CD4-positive, alpha-beta T cell treated with Interleukin-2 at 100 ng/mL for 4 hours (primary cell): Measurements from ENCODE around the gene GPC3.

Experiments
- DNase-seq: peaks from one replicate; pipeline ENCODE4 v3.0.0-alpha.2; 2020; ENCODE audit warnings: low spot score

The GPC3 gene

GRCh38 chrX:133968109-133968508 lies 17.3 kb downstream of the GPC3 start:
- no peak for DNase-seq

GRCh38 chrX:133966199-133966598 lies 19.2 kb downstream of the GPC3 start:
- no peak for DNase-seq

DNA sequence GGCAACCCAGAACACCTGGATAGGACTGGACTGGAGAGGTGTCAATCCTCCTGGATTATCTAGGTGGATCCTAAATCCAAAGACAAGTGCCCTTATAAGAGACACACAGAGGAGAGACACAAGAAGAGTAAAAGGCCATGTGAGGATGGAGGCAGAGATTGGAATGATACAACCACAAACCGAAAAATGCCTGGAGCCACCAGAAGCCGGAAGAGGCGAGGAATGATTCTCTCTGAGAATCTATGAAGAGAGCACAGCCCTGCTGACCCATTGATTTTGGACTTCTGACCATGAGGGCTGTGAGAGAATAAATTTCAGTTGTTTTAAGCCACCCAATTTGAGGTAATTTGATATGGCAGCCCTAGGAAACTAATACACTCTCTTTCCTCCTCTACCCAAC lies 20.1 kb downstream of the GPC3 start:
- DNase-seq: no peak

GRCh38 chrX:133961046-133961445 lies 24.3 kb downstream of the GPC3 start:
- no peak for DNase-seq

DNA sequence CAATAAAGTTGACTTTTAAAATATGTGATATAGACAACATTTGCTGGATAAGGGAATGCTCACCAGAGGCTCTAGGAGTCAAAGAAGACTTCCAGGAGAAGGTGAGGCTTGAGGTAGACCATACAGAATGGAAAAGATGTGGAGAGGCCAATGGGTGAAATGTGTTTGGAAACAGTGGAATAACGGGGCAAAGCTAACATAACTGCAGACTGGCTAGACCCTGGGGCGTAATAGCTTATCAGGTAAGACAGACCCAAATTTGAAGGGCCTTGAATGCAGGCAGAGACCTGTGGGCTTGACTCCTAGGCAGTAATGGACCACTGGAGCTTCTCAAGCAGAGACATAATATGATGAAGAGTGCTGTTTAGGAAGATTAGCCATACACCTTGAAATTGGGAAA lies 25.4 kb downstream of the GPC3 start:
- DNase-seq: no peak

DNA sequence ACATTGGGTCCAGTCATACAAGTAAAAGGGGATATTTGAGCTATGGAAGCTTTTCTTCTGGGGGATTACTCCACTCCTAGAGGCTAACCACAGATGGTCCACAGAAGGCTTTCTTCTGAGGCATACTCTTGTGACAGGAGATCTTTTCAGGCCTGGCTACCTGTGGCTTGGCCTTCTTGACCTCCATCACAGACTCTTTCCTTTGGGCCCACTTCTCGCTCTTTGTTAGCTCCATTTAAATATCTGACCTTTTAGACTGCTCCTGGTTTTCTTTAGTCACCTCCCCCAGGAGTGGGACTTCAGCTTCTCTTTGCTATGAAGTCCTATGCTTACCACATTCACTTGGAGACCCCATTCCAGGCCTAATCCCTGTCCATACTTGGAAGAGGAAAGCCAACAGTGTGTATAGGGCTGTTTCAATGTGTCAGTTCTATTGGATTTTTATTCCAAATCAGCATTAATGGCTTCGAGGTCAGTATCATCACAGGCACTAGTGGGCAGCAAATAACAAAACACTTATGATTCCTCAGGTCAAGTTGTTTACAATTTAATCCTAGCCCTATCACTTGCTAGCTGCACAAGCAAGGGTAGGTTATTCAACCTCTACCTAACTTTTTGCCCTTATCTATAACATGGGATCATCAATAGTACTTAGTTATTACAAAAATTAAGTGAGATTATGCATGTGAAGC lies 26.3 kb downstream of the GPC3 start:
- DNase-seq: no peak

DNA sequence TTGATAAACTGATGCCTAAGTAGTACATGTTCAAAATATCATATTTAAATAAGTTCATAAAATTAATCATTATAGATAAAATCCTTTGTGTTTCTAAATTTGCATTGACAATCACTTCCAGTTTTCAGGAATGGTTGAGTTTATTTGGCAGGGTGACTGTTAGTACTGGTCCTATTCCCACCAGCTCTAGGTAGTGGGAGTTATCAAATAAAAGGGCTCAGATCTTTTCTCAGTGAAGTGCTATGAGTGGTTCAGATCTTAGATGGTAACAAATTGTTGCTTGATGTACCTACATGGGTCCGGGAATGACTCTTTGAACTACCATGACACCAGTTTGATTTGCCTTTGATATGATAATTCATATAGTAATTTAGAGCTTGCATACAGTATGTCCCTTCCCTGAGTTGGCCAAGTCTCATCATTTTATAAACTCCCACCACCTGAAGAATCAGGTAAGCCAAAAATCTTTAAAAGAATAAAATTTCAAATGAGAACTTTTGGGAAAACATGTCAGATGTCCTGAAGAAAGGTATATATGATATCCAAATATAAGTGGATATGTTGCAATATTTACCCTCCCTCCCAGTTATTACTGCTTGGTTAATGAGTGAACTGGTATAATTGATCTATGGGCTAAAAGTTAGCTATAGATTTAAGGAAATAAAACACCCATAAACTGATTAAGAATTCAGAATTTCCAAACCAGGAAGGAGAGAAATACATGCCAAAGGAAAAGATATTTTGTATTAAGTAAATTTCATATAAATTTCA lies 28.6 kb downstream of the GPC3 start:
- no peak for DNase-seq

DNA sequence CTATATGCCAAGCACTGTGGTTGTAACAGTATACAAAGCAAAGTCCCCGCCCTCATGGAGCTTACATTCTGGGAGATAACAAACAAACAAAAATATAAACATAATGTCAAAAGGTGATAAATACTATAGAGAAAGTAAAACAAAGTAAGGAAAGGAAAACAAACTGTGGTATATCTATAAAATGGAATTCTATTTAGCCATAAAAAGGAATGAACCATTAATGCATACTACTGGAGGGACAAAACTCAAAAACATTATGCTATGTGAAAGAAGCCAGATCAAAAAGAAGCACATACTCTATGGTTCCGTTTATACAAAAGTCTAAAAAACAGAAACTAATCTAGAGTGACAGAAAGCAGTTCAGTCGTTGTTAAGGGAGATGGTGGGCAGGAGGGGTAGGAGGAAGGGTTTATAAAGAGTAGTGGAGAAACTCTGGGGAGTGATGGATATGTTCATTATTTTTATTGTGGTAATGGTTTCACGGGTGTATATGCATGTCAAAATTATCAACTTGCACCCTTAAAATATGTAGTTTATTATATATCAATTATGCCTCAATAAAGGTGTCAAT lies 31.5 kb downstream of the GPC3 start:
- DNase-seq: no peak

GRCh38 chrX:133953078-133953477 lies 32.3 kb downstream of the GPC3 start:
- no peak for DNase-seq

GRCh38 chrX:133951098-133951497 lies 34.3 kb downstream of the GPC3 start:
- no peak for DNase-seq

DNA sequence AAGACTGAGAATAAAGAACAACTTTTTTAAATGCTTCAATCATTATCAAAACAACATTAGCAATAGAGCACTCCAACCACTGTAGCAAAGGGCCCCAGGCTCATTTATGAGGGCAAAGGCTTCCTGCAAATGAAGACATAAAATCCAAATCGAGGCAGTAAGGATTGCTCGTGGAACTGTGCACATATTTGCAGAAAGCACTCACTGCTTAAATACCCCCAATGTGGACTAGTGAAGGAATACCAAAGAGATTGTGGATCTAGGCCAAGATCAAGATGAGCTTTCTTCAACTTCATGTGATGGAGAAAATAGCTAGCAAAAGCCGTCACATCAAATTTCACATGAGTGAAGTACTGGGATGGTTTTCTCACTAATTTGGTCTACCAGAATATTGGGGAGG lies 35.2 kb downstream of the GPC3 start:
- no peak for DNase-seq

DNA sequence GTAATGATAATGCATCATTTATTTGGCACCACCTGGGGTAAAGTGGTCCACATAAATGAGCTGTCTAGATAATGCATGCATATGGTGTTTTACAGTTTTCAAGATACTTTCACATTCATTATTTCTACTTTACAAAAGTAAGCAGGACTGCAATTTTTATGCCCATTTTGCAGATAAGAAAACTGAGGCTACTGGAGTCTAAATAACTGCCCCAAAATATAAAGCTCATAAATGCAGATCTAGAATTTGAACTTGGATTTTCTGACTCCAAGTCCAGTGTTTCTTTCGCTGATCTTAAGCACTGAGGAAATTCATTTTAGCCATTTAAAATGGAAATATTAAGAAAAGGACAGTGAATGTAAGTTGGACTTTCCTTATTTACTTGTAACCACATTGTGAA lies 36.5 kb downstream of the GPC3 start:
- DNase-seq: no peak

DNA sequence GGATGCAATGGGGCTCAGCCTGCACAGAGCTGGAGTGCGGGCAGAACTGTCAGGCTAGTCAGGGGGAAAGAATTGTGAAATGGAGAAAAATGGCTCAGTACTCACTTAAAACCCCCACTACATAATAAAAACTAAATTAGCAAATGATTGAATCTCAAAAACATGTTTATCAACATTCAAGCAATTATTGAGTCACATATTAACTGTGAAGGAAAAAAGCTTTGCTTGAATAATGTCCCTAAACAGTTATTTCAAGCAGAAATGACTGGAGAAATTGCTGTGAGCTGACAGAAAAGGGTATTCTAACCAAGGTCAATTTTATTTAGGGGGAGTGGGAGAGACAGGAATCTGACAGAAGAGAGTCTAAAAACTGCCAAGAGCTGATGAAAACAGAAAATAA lies 37.4 kb downstream of the GPC3 start:
- no peak for DNase-seq

DNA sequence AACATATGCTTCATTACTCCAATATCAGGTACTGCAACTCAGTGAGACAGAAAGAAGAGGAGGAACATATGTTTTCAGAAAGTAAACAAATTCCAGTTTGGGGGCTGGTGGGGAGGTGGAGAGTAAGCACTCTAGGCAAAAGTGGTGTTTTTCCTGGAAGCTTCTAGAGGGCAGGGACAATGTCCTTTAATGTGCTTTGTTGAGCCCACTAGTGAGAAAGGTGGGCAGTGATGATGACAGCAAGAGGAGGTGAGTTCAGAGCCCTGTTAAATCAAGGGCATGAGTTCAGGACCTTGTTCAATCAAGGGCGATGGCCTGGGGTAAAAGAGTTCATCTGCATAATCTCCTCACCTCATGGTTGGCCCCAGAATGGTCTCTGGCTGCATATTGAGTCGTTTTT lies 38.4 kb downstream of the GPC3 start:
- DNase-seq: no peak

- no peak for DNase-seq
Observed at GRCh38 chrX:133943507-133943906, 41.9 kb downstream of the GPC3 start.

DNA sequence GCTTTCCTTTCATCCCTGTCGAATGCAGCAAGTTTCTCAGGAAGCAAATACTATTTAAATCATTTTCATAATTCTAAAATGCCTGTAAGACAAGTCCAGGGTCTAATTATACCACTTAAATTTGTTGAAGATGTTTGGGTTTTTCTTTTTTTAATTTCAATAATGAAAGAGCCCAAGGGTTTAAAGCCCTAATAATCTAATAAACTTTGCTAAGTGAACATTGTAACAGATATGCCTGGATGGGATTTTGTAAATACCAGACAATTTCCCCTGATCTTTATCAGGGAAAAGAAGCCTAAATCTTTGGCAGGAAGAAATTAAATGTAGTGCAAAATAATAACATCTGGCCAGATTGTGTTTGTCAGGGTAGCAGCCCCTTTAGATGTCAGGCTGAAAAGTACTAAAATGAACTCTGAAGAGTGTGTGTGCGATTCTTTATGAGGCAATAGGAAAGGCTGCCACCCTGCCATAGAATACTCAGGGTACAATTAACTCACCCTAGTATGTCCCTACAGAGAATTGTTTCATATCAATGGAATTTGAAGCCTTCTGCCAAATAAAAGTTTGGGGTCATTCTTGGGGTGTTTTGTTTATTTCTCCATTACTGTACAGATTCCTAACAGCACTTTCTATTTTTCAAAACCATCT lies 45.6 kb downstream of the GPC3 start:
- DNase-seq: no peak

GRCh38 chrX:133938530-133938929 lies 46.9 kb downstream of the GPC3 start:
- no peak for DNase-seq

DNA sequence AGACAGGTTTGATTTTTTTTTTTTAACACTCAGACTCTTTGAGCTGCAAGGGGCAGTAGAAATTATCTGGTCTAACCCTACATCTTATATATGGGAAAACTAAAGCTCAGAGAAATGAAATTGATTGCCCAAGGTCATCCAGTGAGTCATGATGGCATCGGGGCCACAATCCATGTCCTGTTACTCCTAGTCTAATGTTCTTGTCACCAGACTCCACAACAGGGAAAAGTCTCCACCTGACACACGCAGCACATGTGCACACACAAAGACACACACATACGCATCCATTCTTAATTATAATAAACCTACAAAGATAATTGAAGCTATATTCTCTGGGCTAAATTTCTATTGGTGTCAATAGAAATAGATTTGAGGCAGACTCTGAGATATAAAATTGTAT lies 48.4 kb downstream of the GPC3 start:
- DNase-seq: no peak

- DNase-seq: no peak
Observed at GRCh38 chrX:133935076-133935475, 50.3 kb downstream of the GPC3 start.

- no peak for DNase-seq
Observed at GRCh38 chrX:133933316-133933715, 52.1 kb downstream of the GPC3 start.

- DNase-seq: no peak
Observed at GRCh38 chrX:133929836-133930464, 55.4 kb downstream of the GPC3 start.

GRCh38 chrX:133928365-133928764 lies 57.0 kb downstream of the GPC3 start:
- DNase-seq: no peak

- no peak for DNase-seq
Observed at GRCh38 chrX:133926809-133927208, 58.6 kb downstream of the GPC3 start.
